GM21619 (cell line): ENCODE measurements around the gene MAK.
A peak's percentile ranks its signal among the peaks of the same experiment; 100 is the strongest.
"Not testable (repeated sequence)": the region's sequence is repeated elsewhere in the genome, so short reads cannot be mapped to it uniquely, and the experiment has no call there.

Experiments
- ATAC-seq: cut with Tn5 transposase; IDR thresholded peaks from one replicate; pipeline ENCODE4 v1.9.1; 2021; ENCODE audit not compliant: unreplicated experiment

Gene MAK

DNA sequence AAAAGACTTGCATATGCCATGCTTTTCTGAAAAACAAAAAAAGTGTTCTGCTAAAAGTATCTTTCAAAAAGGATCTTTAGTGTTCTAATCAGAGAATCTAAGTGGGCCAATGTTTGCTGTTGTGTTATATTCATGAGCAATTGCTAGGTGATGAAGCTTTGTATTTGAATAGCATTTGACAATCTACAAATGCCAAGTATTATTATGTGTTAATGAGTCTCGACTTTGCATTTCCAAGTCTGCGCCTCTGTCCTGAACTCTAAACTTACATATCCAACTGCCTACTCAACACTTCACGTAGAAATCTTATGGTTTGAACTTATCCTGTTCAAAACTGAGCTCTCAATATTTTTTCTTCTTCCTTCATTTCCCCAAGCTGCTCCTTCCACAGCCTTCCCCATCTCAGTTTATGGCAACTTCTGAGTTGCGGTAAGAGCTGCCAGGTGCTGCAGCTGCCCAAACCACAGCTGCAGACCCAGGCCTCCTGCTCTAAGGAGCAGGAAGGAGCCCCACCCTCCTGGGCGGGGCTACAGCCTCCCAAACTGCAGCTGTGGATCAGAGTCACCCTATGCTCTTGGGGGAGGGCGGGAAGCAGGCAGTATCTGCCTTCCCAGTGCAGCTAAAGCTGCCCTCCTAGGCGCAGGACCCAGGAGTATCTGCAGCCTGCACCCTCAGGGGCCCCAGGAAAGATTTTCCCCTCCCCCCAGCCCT, 16.7 kb upstream of the MAK start:
- no peak for ATAC-seq

DNA sequence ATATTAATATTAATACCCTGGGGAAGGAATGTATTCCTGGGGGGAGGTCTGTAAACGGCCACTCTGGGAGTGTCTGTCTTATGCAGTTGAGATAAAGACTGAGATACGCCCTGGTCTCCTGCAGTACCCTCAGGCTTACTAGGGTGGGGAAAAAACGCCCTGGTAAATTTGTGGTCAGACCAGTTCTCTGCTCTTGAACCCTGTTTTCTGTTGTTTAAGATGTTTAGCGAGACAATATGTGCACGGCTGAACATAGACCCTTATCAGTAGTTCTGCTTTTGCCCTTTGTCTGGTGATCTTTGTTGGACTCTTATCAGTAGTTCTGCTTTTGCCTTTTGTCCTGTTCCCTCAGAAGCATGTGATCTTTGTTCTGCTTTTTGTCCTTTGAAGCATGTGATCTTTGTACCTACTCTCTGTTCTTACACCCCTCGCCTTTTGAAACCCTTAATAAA, 15.5 kb upstream of the MAK start:
- ATAC-seq = not testable (repeated sequence)

DNA sequence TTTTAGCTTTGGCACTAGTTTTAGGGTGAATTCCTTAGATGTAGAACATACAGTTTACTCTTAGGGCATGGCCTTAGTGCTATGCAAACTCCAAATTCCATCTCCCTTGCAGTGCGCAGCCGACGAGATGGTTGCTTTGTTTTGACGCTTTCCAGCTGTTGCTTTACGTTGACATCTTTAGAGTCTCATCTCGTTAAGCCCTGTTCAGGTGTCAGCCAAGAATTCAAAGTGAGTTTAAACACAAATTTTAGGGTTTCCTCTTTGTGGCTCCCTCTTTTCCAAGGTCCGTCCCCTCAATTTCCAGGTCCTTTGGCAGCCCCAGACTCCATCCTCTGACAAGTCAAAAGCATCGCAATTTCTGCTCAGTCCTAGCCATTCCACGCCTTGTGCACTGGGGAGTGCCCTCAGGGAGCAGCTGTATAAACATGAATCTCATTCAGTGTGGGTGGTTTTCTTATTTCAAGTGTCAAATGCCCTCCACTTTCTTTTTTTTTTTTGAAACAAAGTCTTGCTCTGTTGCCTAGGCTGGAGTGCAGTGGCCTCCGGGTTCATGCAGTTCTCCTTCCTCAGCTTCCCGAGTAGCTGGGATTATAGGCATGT, 14.1 kb upstream of the MAK start:
- no peak for ATAC-seq

DNA sequence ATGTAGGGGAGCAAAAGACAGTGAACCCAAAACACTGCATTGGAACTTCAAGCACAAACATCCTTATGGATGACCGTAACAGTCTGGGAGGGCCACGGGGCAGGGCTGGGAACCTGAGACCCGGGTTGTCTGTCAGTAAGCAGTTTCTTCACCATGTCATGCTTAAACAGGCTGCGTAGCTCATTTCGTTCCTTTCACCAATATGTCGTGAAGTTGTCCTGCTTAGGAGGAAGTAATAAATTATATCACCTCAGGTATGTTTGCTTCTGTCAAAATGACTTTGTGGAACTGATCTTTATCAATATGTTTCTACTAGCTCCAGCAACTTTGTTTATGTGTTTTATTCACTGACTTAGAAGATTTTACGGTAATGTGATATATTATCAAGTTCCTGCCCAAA, 12.4 kb upstream of the MAK start:
- no peak for ATAC-seq

DNA sequence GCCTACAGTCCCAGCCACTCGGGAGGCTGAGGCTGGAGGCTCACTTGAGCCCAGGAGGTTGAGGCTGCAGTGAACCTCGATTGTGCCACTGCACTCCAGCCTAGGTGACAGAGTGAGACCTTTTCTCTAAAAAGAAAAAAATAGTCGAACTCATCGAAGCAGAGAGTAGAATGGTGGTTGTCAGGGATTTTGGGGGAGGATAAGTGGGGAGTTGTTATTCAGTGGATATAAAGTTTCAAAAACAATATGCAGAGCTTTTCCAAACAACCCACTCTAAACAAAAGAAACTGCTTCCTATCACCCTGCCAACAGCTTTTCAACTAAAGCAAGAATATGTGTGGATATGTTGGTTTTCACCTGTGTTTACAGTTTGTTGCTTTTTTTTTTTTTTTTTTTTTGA, 11.6 kb upstream of the MAK start:
- no peak for ATAC-seq

DNA sequence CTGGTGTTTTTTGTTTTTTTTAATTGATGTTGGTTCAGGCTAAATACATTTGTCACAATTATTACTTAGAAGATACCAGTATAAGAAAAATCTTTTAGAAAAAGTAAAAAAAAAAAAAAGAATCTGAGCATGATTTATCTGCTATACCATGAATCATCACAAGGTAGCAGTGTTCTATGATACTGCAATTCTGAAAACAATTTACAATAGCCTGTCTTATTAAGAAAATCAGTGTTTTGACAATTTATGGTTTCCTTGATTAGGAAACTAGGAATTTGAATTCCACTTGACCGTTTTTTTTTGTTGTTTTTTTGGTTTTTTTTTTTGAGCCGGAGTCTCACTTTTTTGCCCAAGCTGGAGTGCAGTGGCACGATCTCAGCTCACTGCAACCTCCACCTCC, 9.3 kb upstream of the MAK start:
- ATAC-seq = no peak

DNA sequence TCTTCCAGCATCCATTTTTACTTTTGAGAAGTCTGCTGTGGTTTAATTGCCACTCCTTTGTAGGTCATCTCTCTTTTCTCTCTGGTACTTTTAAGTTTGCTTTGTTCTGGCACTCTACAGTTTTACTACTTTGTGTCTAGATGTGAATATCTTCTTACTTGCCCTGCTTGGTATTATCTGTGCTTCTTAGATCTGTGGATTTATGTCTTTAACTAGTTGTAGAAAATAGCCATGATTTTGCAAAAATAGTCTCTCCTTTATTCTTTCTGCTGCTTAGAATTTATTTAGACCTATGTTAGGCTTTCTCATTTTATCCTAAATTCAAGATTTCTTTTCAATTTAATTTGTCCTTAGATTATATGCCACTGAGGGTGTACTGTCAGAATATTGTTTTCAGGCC, 5.2 kb upstream of the MAK start:
- ATAC-seq = no peak

DNA sequence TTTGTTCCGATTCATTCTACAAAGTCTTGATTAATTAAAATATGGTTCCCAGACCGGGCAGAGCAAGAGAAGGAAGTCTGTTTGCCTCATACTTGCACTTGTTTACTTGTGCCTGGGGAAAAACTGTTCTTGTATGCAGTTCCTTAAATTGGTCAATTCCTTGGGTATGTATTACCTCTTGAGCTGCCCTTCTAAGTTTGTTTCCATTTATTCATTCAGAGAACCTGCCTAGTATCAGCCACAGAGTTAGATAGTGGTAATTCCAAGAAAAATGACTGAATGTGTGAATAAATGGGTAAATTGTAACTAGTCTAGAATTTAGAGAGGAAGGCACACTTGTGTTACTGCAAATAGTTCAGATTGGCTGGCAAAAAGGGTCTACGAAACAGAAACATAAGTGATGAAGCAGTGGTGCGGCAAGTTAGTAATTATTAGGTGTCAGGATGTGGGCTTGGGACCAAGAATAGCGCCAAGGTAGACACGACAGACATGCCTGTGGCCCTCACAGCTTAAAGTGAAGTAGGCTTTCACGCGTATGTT, 525 bp upstream of the MAK start:
- ATAC-seq = peak; percentile 69

DNA sequence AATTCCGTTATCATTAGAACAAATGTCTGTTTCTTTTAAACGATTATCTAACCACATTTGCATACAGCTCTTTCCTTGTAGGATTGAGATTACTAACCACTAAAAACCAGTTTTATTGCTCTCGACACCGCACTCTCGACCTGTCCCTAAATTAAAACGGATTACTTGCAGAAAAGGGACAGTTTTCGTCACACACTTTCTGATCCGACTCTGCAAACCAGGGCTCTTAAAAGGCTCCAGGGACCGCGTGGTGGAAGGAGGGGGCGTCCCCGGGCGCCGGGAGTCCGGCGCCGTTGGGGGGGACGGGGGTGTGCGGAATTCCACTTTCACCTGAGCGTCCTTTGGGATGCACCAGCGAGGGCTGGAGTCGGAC, 731 bp downstream of the MAK start:
- no peak for ATAC-seq

DNA sequence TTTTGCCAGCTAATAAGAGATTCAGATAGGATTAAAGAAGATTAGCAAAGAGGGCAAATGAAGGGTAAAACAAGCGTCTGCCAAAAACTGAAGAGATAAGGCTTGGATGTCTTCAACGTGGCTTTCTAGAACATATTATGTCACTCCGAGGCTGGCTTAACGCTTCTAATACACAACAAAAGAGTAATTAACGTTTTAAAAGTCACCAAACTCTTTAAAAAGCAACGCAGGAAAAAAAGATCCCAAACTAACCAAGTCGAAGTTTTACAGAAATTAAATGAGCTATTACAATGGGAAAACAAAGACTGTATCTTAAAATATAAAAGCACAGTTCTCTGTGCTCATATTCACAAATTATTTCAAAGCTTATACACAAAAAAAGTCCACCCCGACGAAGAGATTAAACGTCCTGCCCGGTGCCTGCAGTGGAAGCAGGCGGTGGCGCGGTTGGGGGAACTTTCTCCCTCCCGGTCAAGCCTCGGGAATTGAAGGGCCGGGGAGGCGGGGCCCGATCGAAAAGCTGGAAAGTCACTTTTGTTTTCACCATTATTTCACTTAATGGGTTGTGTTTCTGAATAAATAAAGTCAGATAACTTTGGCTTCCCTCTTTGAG, 1.2 kb downstream of the MAK start:
- no peak for ATAC-seq

DNA sequence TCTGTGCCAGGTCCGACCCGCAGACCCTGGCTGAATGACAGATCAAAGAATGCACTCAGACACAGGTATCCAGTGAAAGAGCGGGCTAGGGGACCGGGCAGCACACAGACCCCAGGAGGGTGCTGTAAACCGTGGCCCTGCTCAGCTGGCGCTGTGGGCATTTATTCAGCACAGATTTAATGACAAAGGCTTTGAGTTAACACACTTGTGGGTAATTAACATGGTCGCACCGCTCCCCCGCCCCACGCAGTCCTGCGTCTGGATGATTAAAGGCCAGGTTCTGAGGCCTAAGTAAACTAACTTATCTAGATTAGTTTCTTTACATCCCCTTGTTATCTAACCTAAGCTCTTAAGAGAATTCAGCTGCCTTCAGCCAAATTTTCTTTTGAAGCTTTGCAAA, 3.5 kb downstream of the MAK start:
- ATAC-seq = no peak

DNA sequence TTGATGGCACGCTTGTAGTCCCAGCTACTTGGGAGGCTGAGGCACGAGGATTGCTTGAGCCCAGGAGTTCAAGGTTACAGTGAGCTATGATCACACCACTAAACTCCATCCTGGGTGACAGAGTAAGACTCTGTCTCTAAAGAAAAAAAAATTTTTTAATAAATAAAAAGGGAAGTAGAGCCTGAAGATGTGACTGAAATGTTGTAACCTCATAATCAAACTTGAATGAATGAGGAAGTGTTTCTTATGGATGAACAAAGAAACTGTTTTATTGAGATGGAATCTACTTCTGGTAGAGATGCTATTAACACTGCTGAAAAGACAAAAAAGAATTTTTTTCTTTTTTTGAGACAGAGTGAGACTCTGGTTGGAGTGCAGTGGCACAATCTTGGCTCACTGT, 6.7 kb downstream of the MAK start:
- no peak for ATAC-seq

DNA sequence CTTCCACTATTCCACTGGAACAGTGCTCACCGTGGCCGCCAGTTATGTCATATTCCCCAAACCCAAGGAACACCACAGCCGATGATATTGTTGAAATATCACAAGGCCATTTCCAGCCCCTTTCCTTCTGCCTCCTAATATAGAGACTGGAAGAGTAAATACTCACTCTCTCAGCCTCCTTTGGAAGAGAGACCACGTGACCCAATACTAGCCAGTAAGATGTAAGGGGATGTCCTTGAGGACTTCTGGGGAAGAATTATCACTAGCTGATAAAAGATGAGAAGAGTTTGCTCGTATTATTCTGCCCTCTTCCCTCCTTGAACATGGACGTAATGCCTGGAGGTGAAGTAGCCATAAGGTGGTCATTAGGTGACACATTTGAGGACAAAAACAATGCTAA, 13.5 kb downstream of the MAK start:
- ATAC-seq = no peak

DNA sequence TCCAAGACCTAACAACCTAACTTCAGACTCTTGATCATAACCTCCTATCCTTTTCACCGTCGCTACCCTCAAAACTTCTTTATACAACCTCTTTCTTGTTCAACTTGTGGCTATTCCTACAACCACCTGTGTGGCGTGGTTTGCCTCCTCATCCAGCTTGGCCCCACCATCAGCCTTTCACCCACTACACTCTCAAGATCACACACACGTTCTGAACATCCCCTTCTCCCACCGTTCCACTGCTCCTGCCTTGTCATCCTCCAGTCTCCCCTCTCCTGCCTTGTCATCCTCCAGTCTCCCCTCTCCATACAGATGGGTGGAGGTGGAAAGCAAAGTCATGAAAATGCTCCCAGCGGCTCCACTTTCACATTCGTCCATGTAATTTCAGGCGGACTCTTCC, 14.0 kb downstream of the MAK start:
- ATAC-seq = no peak

DNA sequence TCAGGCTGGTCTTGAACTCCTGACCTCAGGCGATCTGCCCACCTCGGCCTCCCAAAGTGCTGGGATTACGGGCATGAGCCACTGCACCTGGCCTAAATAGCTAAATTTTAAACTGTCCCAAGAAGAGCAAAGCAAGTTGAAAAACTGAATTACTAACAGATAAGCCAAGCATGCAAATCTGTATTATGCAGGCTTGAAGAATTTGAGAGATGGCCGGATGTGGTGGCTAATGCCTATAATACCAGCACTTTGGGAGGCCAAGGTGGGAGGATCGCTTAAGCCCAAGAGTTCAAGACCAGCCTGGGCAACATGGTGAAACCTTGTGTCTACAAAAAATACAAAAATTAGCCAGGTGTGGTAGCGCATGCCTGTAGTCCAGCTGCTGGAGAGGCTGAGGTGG, 24.2 kb downstream of the MAK start:
- not testable (repeated sequence) for ATAC-seq

DNA sequence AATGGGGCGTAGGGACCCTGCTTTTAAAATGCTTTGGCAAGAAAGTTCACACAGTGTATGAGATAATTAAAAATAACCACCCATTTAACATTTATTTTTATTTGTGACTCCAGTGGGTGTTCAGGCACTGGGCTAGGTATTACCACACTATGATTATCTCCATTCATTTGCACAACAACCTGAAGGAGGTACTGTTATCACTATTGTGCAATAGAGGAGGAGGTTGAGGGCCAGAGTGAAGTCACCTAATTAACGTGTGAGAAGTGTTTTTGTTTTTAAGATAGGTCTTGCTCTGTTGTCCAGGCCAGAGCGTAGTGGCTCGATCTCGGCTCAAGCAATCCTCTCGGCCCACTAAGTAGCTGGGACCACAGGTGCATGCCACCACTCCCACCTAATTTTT, 29.2 kb downstream of the MAK start:
- ATAC-seq = no peak

DNA sequence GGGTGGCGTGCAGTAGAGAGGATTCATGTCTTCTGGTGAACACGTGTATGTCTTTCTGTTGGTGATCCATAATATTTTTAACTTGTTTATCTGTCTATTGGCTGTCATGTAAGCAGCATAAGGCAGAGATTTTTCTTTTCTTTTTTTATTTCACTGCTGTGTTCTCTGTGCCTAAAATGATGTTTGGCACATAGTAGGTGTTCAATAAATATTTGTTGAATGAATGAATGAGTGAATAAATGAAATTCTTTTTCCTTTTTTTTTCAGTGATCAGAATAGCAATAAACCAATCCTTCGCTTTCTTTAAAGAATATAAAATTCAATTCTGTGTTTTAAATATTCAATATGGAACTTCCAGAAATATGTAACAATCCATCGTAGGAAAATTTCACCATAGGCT, 30.0 kb downstream of the MAK start:
- no peak for ATAC-seq

DNA sequence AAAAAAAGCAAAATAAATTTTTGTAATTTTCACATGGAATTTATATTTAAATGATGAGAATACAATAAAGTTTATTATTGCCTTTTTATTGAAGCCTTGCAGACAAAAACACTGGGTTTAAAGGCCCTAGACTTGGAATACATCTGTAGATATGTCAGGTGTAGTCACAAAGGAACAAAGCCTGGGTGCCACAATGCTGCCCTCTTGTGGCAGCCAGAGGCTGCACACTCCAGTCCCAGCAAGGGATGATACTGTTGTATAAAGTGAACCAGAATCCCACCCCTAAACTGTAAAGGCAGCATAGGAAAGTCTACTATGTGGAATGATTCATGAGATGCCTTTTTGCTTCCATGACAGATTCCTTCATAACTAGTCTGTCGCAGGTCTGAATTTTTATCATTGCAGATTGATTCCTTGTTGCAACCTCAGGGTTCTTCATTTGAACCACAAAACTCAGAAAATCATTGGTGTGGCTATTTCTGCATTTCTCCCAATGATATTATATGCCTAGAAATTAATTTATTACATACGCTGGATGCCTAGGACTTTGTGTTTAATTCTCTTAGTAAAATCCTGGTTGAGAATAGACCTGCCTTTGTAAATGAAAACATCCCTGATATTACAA, 37.0 kb downstream of the MAK start:
- ATAC-seq = peak; percentile 97

DNA sequence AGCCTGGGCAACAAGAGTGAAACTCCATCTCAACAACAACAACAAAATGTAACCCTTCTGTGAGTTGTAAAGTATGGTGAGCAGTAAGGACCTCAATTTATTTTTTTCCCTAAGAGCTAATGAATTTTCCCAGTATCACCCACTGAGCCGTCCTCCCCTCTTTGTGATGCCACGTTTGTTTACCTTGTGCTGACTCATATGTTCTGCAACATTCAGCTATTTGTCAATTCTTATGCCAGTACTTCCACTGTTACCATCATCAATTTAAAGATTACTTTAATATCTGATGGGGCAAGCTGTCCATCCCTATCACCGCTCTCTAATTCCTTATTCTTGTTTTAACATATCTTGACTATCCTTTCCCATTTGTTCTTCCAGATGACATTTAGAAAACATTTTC, 37.5 kb downstream of the MAK start:
- ATAC-seq = no peak

DNA sequence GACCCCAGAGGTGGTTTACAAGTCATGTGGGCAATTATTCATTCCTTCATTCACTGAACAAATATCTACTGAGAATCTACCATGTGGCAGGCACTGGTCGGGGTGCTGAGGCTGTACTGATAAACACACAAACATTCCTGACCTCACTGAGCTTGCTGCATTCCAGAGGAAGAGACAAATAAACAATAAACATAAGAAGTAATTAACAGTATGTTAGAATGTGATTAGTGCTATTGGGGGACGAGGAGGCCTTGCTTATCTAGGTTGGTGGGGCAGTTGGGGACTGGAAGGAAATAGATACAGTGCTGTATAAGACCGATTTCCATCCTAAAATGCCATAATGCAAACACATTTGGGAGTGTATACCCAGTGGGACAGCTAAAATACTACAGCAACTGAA, 44.1 kb downstream of the MAK start:
- ATAC-seq = no peak

DNA sequence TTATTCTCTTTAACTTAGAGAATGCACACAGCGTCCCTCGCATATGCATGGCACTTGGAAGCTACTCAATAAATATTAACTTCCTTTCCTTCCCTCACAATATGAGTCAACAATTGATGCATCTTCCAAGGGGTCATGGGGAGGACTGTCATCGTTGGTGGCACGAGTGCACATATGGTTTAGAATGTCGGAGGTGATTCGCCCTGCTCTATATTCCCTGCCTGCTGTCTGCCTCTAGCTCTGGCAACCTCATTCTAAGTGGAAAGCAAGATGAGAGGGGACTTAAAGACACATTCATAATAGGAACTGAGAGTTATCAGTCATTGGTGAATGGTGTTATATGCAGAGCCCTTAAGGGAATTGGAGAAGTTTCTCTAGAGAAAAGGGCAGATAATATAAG, 44.6 kb downstream of the MAK start:
- ATAC-seq = no peak

DNA sequence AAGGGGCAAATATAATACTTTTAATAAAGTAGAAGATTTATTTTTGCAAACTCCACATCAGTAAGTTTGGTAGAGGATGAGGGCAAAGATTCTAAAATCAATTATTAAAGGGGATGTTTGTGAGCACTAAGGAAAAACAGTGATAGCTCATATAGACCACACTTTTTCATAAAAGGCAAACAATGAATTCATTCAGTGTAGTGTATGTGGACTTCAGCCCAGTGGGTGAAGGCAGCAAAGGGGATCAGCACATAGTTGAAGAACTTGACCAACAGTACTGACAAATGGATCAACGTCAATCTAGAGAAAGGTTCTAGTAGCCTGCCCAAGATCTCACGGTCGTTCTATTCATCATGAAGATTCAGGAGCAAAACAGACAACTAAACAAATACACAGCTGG, 45.3 kb downstream of the MAK start:
- ATAC-seq = no peak
